T-cell (primary cell): ENCODE results near the gene LRRC4. TPM values are rescaled to one million over a fixed set of nuclear protein-coding genes. Genes with fewer than 3 reads are reported as not detected.

Experiments used
- ATAC-seq, 4 experiments: fragments of 200-7000 bp in 3 of 4; fragments of 150-1000 bp in 1 of 4; cut with Tn5 transposase; replicated peaks in 1 of 4; 1 replicate in 3 of 4; 2 replicates in 1 of 4; pipeline ENCODE4 v1.10.0; 2021; ENCODE audit warnings: moderate library complexity in 3 of 4, mild to moderate bottlenecking in 2 of 4, moderate number of reproducible peaks in 1 of 4
- CTCF ChIA-PET, 2 donors: fragments of 300-600 bp; sonication (Branson Sonifier 250); formaldehyde crosslinking; loops; one replicate each; lab custom pipeline; 2022; ENCODE audit warnings: antibody characterized with exemption in 2 of 2; lab: Charles Lee
- POLR2A ChIA-PET, 2 donors: fragments of 300-600 bp; sonication (Branson Sonifier 250); formaldehyde crosslinking; loops; one replicate each; lab custom pipeline; 2022; ENCODE audit warnings: antibody characterized with exemption in 2 of 2; lab: Charles Lee
- DNase-seq, 35 experiments: peaks; one replicate each; pipeline versions ENCODE4 v3.0.0 to v3.0.0-alpha.2; 2013 to 2023
- H3K27ac ChIP-seq: one replicate; pipeline ENCODE4 v1.5.1; 2013; ENCODE audit warnings: low read length
- H3K27me3 ChIP-seq, 2 experiments: replicated peaks in 1 of 2; 1 replicate in 1 of 2; 2 replicates in 1 of 2; pipeline versions ENCODE4 v1.6.1 to v1.7.0; 2013; ENCODE audit warnings: low read length in 1 of 2, mixed read lengths in 1 of 2; ENCODE audit not compliant: control insufficient read depth in 2 of 2, insufficient read depth in 2 of 2; ENCODE audit errors: extremely low read depth in 1 of 2
- H3K36me3 ChIP-seq, 2 donors: 1 replicate in 1 of 2; 2 replicates in 1 of 2; pipeline versions ENCODE4 v1.6.1 to v1.7.0; 2013; ENCODE audit warnings: low read length in 1 of 2; ENCODE audit not compliant: control insufficient read depth in 2 of 2, insufficient read depth in 1 of 2; ENCODE audit errors: extremely low read depth in 1 of 2
- H3K4me1 ChIP-seq, 2 experiments: 1 replicate in 1 of 2; 2 replicates in 1 of 2; pipeline versions ENCODE4 v1.6.1 to v1.7.0; 2013; ENCODE audit warnings: low read length in 2 of 2, mixed read lengths in 1 of 2; ENCODE audit not compliant: insufficient read depth in 2 of 2, control insufficient read depth in 1 of 2; ENCODE audit errors: extremely low read depth in 1 of 2
- H3K4me3 ChIP-seq, 2 donors: 1 replicate in 1 of 2; 2 replicates in 1 of 2; pipeline versions ENCODE4 v1.5.1 to v1.7.0; 2013; ENCODE audit warnings: mild to moderate bottlenecking in 2 of 2, low read length in 1 of 2, moderate library complexity in 1 of 2; ENCODE audit not compliant: control insufficient read depth in 1 of 2; ENCODE audit errors: extremely low read depth in 1 of 2
- H3K9me3 ChIP-seq: 2 replicates; pipeline ENCODE4 v1.7.0; 2013
- H3K27ac Mint-ChIP-seq, 2 donors: one replicate each; pipeline ENCODE4 v1.8.0; 2020 to 2021; ENCODE audit warnings: mild to moderate bottlenecking in 2 of 2, mixed read lengths in 2 of 2
- H3K27me3 Mint-ChIP-seq, 2 donors: one replicate each; pipeline ENCODE4 v1.8.0; 2021 to 2022; ENCODE audit warnings: mixed read lengths in 2 of 2
- H3K36me3 Mint-ChIP-seq: one replicate; pipeline ENCODE4 v1.8.0; 2021; ENCODE audit warnings: mixed read lengths
- H3K4me1 Mint-ChIP-seq, 3 donors: one replicate each; pipeline ENCODE4 v1.8.0; 2020 to 2022; ENCODE audit warnings: mixed read lengths in 3 of 3, mild to moderate bottlenecking in 1 of 3
- H3K4me3 Mint-ChIP-seq, 3 donors: one replicate each; pipeline ENCODE4 v1.8.0; 2020 to 2022; ENCODE audit warnings: mild to moderate bottlenecking in 3 of 3, mixed read lengths in 3 of 3, moderate library complexity in 3 of 3
- H3K9me3 Mint-ChIP-seq, 3 donors: one replicate each; pipeline ENCODE4 v1.8.0; 2020 to 2022; ENCODE audit warnings: mixed read lengths in 3 of 3
- WGBS: methylation state at CpG from one replicate; pipeline ENCODE4 v1.1.5; 2013; ENCODE audit warnings: missing lambda C conversion rate; ENCODE audit not compliant: insufficient coverage; 5-methylcytosine and 5-hydroxymethylcytosine counted together
- total RNA-seq, 35 experiments: library from RNA in 6 of 35; stranded (reverse) in 6 of 35; fragments of 120-200 nt in 1 of 35; gene quantifications; one replicate each; pipeline versions ENCODE4 v1.2.1 to v1.2.4 and lab custom pipeline; 2013 to 2026

Gene LRRC4
- total RNA-seq, 5 donors from 2014 or later (not counting 1 experiment from before 2014, with no cell fraction given), result 0.07 to 0.77 (median 0.18) TPM; not detected in 2

DNA sequence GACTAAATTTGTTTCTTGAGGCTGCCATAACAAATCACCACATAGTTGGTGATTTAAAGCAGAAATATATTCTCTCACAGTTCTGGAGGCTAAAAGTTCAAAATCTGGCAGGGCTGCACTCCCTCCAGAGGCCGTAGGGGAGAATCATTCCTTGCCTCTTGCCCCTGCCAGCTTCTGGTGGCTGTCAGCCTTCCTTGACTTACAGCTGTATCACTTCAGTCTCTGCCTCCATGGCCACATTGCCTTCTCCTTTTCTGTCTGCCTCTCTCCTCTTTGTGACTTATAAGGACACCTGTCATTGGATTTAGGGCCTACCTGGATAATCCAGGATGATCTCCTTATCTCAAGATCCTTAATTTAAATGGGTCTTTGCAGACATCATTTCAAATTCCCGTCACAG is 5.8 kb upstream of the LRRC4 start:
- ATAC-seq (no peak), DNase-seq (no peak)
- H3K36me3 ChIP-seq, result peaks cover 0 to 4% of the 10 kb centered on the region in 2 donors
- peaks cover 2 to 6% of the 10 kb centered on the region in 2 experiments for H3K27me3 ChIP-seq
- CTCF ChIA-PET, result interaction anchor here in 1 of 2 donors (0.5 kb wide), 1 partner anchor 51 kb away, joined by 3 read pairs; no protein-coding TSS in a partner anchor
- H3K9me3 ChIP-seq, result no peaks in the 10 kb centered on the region
- no peak overlapping the region for H3K4me3 Mint-ChIP-seq
- peaks cover 5 to 7% of the 10 kb centered on the region in 2 experiments for H3K4me1 ChIP-seq
- peaks cover 4% of the 10 kb centered on the region for H3K36me3 Mint-ChIP-seq
- H3K27me3 Mint-ChIP-seq, result no peaks in the 10 kb centered on the region
- WGBS, result 100% methylated on average over 1 of the region's 2 CpGs
- POLR2A ChIA-PET, result no interaction called here
- peaks cover 0 to 8% (median 4%) of the 10 kb centered on the region in 3 donors for H3K4me1 Mint-ChIP-seq
- no peaks in the 10 kb centered on the region for H3K9me3 Mint-ChIP-seq
- H3K4me3 ChIP-seq, result no peak overlapping the region
- H3K27ac ChIP-seq, result no peak overlapping the region
- H3K27ac Mint-ChIP-seq, result no peak overlapping the region

DNA sequence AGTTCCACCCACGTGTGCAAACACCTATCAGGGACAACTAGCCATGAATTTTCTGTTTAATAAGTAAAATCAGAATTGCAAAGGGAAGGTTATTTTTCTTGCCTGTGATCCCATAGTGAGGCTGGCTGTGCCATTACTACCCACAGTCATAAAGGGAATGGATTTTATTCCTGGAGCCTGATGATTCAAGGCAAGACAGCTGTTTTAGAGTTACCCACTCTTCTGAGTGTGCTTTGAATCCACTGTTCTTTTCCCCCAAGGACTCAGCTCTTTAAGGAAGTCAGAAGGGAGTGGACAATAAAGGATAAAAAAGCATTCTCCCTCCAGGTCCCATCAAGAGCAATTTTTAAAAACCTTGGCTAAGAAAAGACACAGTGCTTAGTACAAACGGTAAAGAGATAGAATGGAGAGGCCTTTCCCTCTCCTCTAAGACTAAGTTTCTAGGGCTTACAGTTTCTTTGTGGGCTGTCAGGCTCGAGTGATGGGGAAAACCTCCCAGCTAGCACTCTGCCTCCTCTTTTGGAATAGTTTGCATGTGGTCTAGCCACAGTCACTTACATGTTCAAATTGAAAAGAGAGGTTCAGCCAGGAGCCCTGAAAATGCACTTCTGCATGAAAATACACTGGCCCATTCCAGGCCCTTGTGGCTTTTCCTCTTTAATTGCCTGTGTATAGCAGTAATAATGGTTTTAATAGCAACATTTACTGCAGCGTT is 5.1 kb upstream of the LRRC4 start:
- H3K4me1 ChIP-seq, result peaks cover 5 to 7% of the 10 kb centered on the region in 2 experiments
- no peaks in the 10 kb centered on the region for H3K9me3 Mint-ChIP-seq
- H3K27me3 Mint-ChIP-seq, result peaks cover 0 to 1% of the 10 kb centered on the region in 2 donors
- no peak overlapping the region for H3K4me3 ChIP-seq
- ChIA-PET POLR2A (no interaction called here), CTCF (interaction anchor here in 1 of 2 donors (0.6 to 1.6 kb wide), 3 partner anchors 173 to 327 kb away, joined by 3 to 4 read pairs (median 3); no protein-coding TSS in a partner anchor)
- H3K27me3 ChIP-seq, result peaks cover 2 to 6% of the 10 kb centered on the region in 2 experiments
- no peak overlapping the region for H3K4me3 Mint-ChIP-seq
- no peaks in the 10 kb centered on the region for H3K9me3 ChIP-seq
- no CpG with 5 or more reads among the region's 4 CpGs for WGBS
- ATAC-seq (no peak), DNase-seq (no peak)
- peaks cover 0 to 9% (median 3%) of the 10 kb centered on the region in 3 donors for H3K4me1 Mint-ChIP-seq
- H3K36me3 Mint-ChIP-seq, result peaks cover under 1% of the 10 kb centered on the region
- no peak overlapping the region for H3K27ac ChIP-seq
- H3K27ac Mint-ChIP-seq, result no peak overlapping the region
- no peaks in the 10 kb centered on the region for H3K36me3 ChIP-seq

DNA sequence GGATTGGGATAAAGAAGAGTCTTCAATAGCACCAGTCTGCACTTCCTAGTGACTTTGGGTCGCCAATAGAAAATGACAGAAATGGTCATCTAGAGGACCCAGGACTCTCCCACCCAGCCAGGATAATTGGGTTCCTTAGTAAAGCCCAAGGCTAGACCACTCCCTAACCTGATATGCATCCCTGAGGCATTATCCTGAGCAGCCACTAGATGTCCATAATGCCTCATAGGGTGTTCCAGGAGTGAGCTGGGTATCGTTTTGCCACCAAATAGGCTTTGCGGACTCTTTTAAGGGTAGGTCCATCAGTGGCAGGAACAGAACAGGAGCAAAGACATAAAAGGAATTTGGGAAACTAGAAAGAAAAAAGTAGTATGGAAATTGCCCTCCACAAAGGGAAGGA is 4.5 kb upstream of the LRRC4 start:
- ATAC-seq, result no peak
- H3K36me3 Mint-ChIP-seq, result no peaks in the 10 kb centered on the region
- H3K4me3 Mint-ChIP-seq, result no peak overlapping the region
- Histone ChIP-seq H3K27me3 (peaks cover 2 to 6% of the 10 kb centered on the region in 2 experiments), H3K4me3 (no peak overlapping the region), H3K4me1 (peaks cover 5 to 12% of the 10 kb centered on the region in 2 experiments), H3K9me3 (no peaks in the 10 kb centered on the region), H3K27ac (no peak overlapping the region), H3K36me3 (no peaks in the 10 kb centered on the region)
- 100% methylated on average over 3 of the region's 3 CpGs for WGBS
- no peak for DNase-seq
- H3K9me3 Mint-ChIP-seq, result no peaks in the 10 kb centered on the region
- no peak overlapping the region for H3K27ac Mint-ChIP-seq
- ChIA-PET POLR2A (no interaction called here), CTCF (interaction anchor here in 1 of 2 donors (0.8 to 1.6 kb wide), 2 partner anchors 174 to 326 kb away, joined by 3 to 4 read pairs; no protein-coding TSS in a partner anchor)
- peaks cover 0 to 1% of the 10 kb centered on the region in 2 donors for H3K27me3 Mint-ChIP-seq
- H3K4me1 Mint-ChIP-seq, result peaks cover 0 to 9% (median 3%) of the 10 kb centered on the region in 3 donors

DNA sequence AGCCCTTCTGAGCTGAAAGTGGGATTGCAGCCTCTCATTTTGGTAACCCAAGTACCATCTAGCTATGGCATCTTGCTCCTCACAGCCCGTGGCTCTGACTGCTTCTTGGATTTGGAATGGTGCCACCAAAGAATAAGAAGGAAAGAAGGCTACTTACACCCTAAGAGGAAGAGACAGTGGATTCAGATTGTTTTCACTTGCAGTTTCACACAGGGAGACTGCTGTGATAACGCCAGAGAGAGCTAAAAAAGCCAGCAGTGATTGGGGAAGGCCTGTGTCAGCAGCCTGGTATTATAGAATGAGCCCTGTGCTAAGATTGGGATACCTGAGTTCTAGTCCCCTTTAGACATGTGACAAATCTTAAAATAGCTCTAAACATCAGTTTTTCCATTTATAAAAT is 3.6 kb upstream of the LRRC4 start:
- Histone ChIP-seq H3K27ac (no peak overlapping the region), H3K9me3 (no peaks in the 10 kb centered on the region), H3K36me3 (no peaks in the 10 kb centered on the region), H3K27me3 (peaks cover 2 to 15% of the 10 kb centered on the region in 2 experiments), H3K4me1 (peaks cover 5 to 21% of the 10 kb centered on the region in 2 experiments), H3K4me3 (no peak overlapping the region)
- DNase-seq, result no peak
- POLR2A ChIA-PET, result no interaction called here
- Mint-ChIP-seq H3K4me3 (no peak overlapping the region), H3K4me1 (peaks cover 5 to 17% (median 11%) of the 10 kb centered on the region in 3 donors), H3K9me3 (no peaks in the 10 kb centered on the region), H3K27ac (no peak overlapping the region), H3K27me3 (peaks cover 0 to 8% of the 10 kb centered on the region in 2 donors), H3K36me3 (no peaks in the 10 kb centered on the region)
- WGBS, result 88% methylated on average over 1 of the region's 2 CpGs
- no peak for ATAC-seq
- CTCF ChIA-PET, result interaction anchor here (0.7 to 1.6 kb wide), 2 partner anchors 168 to 325 kb away, joined by 3 read pairs; no protein-coding TSS in a partner anchor

DNA sequence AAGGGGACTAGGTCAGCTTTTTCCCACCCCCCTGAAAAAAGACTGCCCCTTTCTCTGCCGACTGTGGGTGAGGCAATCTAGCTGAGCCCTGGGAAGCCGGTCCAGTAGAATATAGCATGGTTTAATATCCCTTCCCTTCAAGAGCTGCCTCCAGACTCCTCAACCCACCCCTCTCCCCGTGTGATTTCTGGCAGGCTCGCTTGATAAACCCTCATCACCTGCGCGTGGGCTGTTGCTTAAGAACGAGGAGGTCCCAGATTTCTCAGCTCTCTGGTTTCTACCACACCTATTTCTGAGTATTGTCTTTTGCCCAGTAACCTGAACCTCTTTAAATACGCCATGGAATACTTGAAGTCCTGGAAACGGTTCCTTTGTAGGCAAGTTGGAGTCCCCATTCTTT is 2.0 kb upstream of the LRRC4 start:
- peaks cover 0 to 12% of the 10 kb centered on the region in 2 donors for H3K27me3 Mint-ChIP-seq
- peaks cover 5 to 21% of the 10 kb centered on the region in 2 experiments for H3K4me1 ChIP-seq
- no peak overlapping the region for H3K27ac ChIP-seq
- no peaks in the 10 kb centered on the region for H3K9me3 Mint-ChIP-seq
- ChIA-PET POLR2A (no interaction called here), CTCF (no interaction called here)
- H3K27me3 ChIP-seq, result peaks cover 2 to 23% of the 10 kb centered on the region in 2 experiments
- H3K4me3 Mint-ChIP-seq, result peak overlapping the region; percentile 51 to 84 (median 64)
- H3K36me3 ChIP-seq, result peaks cover 0 to 4% of the 10 kb centered on the region in 2 donors
- WGBS, result 100% methylated on average over 6 of the region's 9 CpGs
- peaks cover 13 to 26% (median 21%) of the 10 kb centered on the region in 3 donors for H3K4me1 Mint-ChIP-seq
- H3K9me3 ChIP-seq, result no peaks in the 10 kb centered on the region
- H3K27ac Mint-ChIP-seq, result no peak overlapping the region
- no peak for DNase-seq
- no peak overlapping the region for H3K4me3 ChIP-seq
- H3K36me3 Mint-ChIP-seq, result peaks cover 13% of the 10 kb centered on the region
- no peak for ATAC-seq

DNA sequence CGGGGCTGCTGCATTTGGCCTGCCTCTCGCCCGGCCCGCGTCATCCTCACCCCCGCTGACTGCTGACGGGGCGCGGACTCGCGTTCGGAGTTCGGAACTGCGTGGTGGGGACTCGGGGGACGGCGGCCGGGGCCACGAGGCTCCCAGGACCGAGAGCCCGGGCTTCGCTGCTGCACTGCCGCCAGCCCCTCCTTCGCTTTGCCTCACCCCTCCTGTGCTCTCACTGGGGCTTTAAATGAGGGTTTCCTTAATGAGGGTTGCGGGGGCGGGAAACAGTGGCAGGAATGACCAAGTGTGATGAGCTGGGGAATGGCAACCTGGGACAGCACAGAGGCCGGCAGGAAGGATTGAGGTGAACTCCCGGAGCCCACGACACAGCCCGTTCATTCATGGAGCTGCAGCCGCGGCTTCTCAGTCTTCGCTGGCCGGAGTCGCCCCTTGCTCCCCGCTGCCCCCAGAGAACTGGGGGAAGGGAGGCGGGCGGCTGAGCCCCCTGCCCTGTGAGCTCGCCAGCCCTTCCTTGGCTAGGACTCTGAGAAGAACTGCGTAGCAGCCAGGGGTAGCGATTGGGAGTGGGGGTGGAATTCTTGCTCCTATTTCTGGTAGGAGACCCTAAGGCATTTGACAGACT is 1.5 kb upstream of the LRRC4 start:
- peak overlapping the region; percentile 51 to 84 (median 64) for H3K4me3 Mint-ChIP-seq
- Histone ChIP-seq H3K27me3 (peaks cover 2 to 23% of the 10 kb centered on the region in 2 experiments), H3K4me3 (peak overlapping the region in 1 of 2 donors; percentile 80), H3K4me1 (peaks cover 5 to 21% of the 10 kb centered on the region in 2 experiments), H3K27ac (no peak overlapping the region), H3K9me3 (no peaks in the 10 kb centered on the region), H3K36me3 (peaks cover 0 to 4% of the 10 kb centered on the region in 2 donors)
- H3K36me3 Mint-ChIP-seq, result peaks cover 15% of the 10 kb centered on the region
- H3K27me3 Mint-ChIP-seq, result peaks cover 0 to 12% of the 10 kb centered on the region in 2 donors
- DNase-seq (peak in 3 of 35 experiments; percentile 14 to 17 (median 17)), ATAC-seq (peak in 2 of 4 experiments; percentile 1 to 20)
- H3K27ac Mint-ChIP-seq, result no peak overlapping the region
- 37% methylated on average over 30 of the region's 41 CpGs for WGBS
- ChIA-PET CTCF (no interaction called here), POLR2A (no interaction called here)
- H3K9me3 Mint-ChIP-seq, result no peaks in the 10 kb centered on the region
- peaks cover 13 to 26% (median 21%) of the 10 kb centered on the region in 3 donors for H3K4me1 Mint-ChIP-seq
